Measurements from ENCODE around the gene BCAR1. TPM values are rescaled to one million over a fixed set of nuclear protein-coding genes. Genes with fewer than 3 reads are reported as not detected.
"Not testable (repeated sequence)": the region's sequence is repeated elsewhere in the genome, so short reads cannot be mapped to it uniquely, and the experiment has no call there.

BCAR1 gene
- total RNA-seq, 1 donor from 2014 or later: 39.5 TPM

- H3K4me1 ChIP-seq: peaks cover 75% of the 10 kb centered on the region
- TF ChIP-seq CTCF (IDR thresholded peaks at IDR 0.05) (no peak), POLR2A (IDR thresholded peaks at IDR 0.05) (no peak)
- H3K4me3 ChIP-seq: no peak overlapping the region
These were observed 7.1 kb downstream of the BCAR1 start for GRCh38 chr16:75244225-75244809.

GRCh38 chr16:75243667-75244224, 7.7 kb downstream of the BCAR1 start:
- Histone ChIP-seq H3K27me3 (no peaks in the 10 kb centered on the region), H3K9me3 (no peaks in the 10 kb centered on the region), H3K4me1 (peaks cover 75% of the 10 kb centered on the region), H3K36me3 (peaks cover 0 to 16% of the 10 kb centered on the region in 2 donors), H3K27ac (peak overlapping the region; percentile 88), H3K4me3 (no peak overlapping the region)
- intact Hi-C loops (cut with DNase I): no loop called here
- TF ChIP-seq CTCF (IDR thresholded peaks at IDR 0.05): no peak
- no peak for TF ChIP-seq POLR2AphosphoS5 (IDR thresholded peaks at IDR 0.05; ENCODE audit: insufficient read depth in 1 of 2, low read depth in 1 of 2)
- no peak for TF ChIP-seq POLR2A (IDR thresholded peaks at IDR 0.05)
- DNase-seq (ENCODE audit: extremely low spot score in 2 of 2): no peak

More at GRCh38 chr16:75244225-75244809, 7.1 kb downstream of the BCAR1 start:
- no peak for DNase-seq (ENCODE audit: extremely low spot score in 2 of 2)
- intact Hi-C loops (cut with DNase I): no loop called here
- Histone ChIP-seq H3K27me3 (no peaks in the 10 kb centered on the region), H3K27ac (peak overlapping the region; percentile 88), H3K9me3 (no peaks in the 10 kb centered on the region), H3K36me3 (peaks cover 0 to 16% of the 10 kb centered on the region in 2 donors)

- H3K27ac ChIP-seq: peak overlapping the region; percentile 58
- H3K27me3 ChIP-seq; H3K4me3 ChIP-seq; DNase-seq (ENCODE audit: extremely low spot score in 2 of 2); H3K9me3 ChIP-seq; intact Hi-C loops (cut with DNase I): not testable (repeated sequence)
- H3K36me3 ChIP-seq: peaks cover 0 to 16% of the 10 kb centered on the region in 2 donors
- H3K4me1 ChIP-seq: peaks cover 75% of the 10 kb centered on the region
These were observed 8.9 kb downstream of the BCAR1 start for GRCh38 chr16:75242436-75243078.

GRCh38 chr16:75241955-75242354, 9.5 kb downstream of the BCAR1 start:
- Histone ChIP-seq H3K27ac (peak overlapping the region; percentile 58), H3K4me1 (peaks cover 75% of the 10 kb centered on the region), H3K9me3 (no peaks in the 10 kb centered on the region), H3K36me3 (peaks cover 0 to 16% of the 10 kb centered on the region in 2 donors), H3K27me3 (no peaks in the 10 kb centered on the region), H3K4me3 (no peak overlapping the region)
- TF ChIP-seq POLR2A (IDR thresholded peaks at IDR 0.05) (no peak), POLR2AphosphoS5 (IDR thresholded peaks at IDR 0.05; ENCODE audit: insufficient read depth in 1 of 2, low read depth in 1 of 2) (no peak), CTCF (IDR thresholded peaks at IDR 0.05) (no peak)
- no peak for DNase-seq (ENCODE audit: extremely low spot score in 2 of 2)
- intact Hi-C loops (cut with DNase I): no loop called here

- H3K36me3 ChIP-seq: peaks cover 0 to 16% of the 10 kb centered on the region in 2 donors
- intact Hi-C loops (cut with DNase I): no loop called here
- DNase-seq (ENCODE audit: extremely low spot score in 2 of 2): no peak
- H3K9me3 ChIP-seq: no peaks in the 10 kb centered on the region
- H3K4me3 ChIP-seq: no peak overlapping the region
- peaks cover 71% of the 10 kb centered on the region for H3K4me1 ChIP-seq
- TF ChIP-seq POLR2A (IDR thresholded peaks at IDR 0.05) (no peak), POLR2AphosphoS5 (IDR thresholded peaks at IDR 0.05; ENCODE audit: insufficient read depth in 1 of 2, low read depth in 1 of 2) (no peak), CTCF (IDR thresholded peaks at IDR 0.05) (no peak)
- peak overlapping the region; percentile 58 for H3K27ac ChIP-seq
- H3K27me3 ChIP-seq: no peaks in the 10 kb centered on the region
These were observed 10.0 kb downstream of the BCAR1 start for GRCh38 chr16:75241412-75241811.

GRCh38 chr16:75240633-75241032, 10.8 kb downstream of the BCAR1 start:
- Histone ChIP-seq H3K36me3 (peaks cover 0 to 16% of the 10 kb centered on the region in 2 donors), H3K4me1 (peaks cover 64% of the 10 kb centered on the region)
- intact Hi-C loops (cut with DNase I); H3K9me3 ChIP-seq; H3K27ac ChIP-seq; H3K4me3 ChIP-seq; DNase-seq (ENCODE audit: extremely low spot score in 2 of 2); H3K27me3 ChIP-seq: not testable (repeated sequence)
